GM21367 (cell line): ENCODE data around the gene APBA1.
"Not testable (repeated sequence)": the region's sequence is repeated elsewhere in the genome, so short reads cannot be mapped to it uniquely, and the experiment has no call there.

ENCODE experiments used
- ATAC-seq: cut with Tn5 transposase; IDR thresholded peaks from one replicate; pipeline ENCODE4 v1.9.1; 2021; ENCODE audit not compliant: unreplicated experiment

APBA1 gene

GRCh38 chr9:69609156-69609555, 63.0 kb downstream of the APBA1 start:
- ATAC-seq, result no peak

DNA sequence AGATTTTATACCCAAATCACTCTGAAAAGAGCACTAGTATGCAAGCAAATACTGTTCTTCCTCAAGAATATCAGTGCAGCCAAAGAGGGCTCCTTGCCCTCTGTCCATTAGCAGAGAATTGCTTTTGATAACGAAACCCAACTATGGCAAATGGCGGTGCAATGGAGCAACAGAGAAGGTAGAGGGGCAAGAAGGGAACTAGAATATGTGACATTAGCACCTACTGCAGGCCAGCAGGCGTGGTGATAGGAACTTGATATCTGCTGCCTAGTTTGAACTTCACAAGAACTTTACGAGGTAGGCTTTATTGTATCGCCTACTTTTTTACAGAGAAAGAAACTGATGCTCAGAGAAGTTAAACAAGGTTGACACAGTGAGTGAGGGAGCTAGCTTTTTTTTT, 66.1 kb downstream of the APBA1 start:
- no peak for ATAC-seq

- ATAC-seq, result no peak
These were observed 66.8 kb downstream of the APBA1 start for GRCh38 chr9:69605406-69605805.

- ATAC-seq, result no peak
These were observed 67.5 kb downstream of the APBA1 start for GRCh38 chr9:69604568-69605219.

DNA sequence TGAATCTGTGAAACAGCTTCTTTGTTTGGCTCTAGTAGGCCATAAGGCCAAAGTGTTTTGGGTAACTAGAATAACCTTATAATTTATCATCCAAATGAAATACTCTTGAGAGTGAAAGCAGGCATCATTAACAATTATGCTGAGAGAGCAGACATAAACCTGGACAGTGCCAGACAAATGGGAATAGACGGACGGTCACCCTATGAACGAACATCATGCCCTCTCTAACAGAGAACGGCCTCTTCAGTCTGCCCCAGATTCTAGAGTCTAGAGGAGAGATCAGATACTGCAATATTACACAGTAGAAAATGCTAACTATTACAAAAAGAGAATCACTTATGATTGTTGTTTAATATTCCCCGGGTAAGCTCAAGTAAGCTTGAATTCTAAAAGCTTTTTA, 68.5 kb downstream of the APBA1 start:
- no peak for ATAC-seq

DNA sequence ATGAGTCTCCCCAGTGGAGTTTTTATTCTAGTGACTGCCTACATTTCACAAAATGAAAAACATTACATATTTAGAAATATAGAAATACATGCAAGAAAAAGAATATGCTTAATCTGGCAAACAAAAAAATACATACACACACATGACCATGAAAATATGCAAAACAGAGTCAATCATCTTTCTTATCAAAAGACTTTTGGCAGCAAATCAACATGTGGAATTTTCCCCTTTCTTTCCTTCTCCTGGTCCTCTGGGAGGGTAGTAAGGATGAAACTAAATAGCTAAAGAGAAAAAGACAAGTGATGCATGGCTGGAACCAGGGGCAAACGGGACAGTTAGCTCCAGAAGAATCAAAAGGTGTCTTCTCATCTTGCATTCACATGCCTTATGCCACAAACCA, 69.4 kb downstream of the APBA1 start:
- no peak for ATAC-seq

DNA sequence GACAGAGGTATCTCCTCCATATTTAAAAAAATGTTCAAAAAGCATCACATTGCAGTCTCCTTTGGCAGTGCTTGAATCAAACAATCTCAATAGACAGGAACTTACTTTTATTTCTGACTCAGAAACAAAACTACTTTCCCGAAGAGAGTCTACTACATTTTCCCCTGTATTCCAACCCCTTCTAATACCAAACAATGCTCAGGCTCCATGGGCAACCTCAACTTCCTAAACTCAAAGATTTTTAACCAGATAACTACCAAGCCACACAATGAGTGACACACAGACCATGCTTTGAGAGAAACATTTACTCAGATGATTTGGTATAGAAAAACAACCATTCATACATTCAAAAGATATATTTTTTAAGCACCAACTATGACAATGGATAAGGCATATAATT, 70.5 kb downstream of the APBA1 start:
- ATAC-seq, result no peak

GRCh38 chr9:69600314-69601047, 71.7 kb downstream of the APBA1 start:
- ATAC-seq, result no peak

- no peak for ATAC-seq
These were observed 72.8 kb downstream of the APBA1 start for GRCh38 chr9:69599232-69599971.

GRCh38 chr9:69596906-69597305, 75.3 kb downstream of the APBA1 start:
- not testable (repeated sequence) for ATAC-seq

- no peak for ATAC-seq
These were observed 78.0 kb downstream of the APBA1 start for GRCh38 chr9:69594180-69594579.

GRCh38 chr9:69593756-69594155, 78.4 kb downstream of the APBA1 start:
- no peak for ATAC-seq

DNA sequence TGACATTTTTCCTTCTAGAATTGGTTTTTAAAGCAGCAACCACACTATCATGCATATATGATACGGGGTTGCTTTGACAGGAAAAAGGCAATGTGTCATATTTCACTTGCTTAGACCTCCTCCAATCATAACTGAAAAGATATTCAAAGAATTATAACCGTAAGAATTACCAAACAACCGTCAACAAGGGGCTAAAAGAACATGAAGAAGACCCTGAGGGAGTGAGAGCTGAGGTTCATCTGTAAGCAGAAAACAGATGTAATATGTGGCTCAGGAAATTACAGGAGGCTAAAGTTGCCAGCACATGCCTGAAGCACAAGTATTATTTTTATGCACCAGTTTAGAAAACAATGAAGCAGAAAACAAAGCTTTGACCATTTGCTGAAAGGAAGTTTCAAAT, 78.9 kb downstream of the APBA1 start:
- no peak for ATAC-seq

GRCh38 chr9:69590266-69590665, 81.9 kb downstream of the APBA1 start:
- no peak for ATAC-seq

- no peak for ATAC-seq
These were observed 83.0 kb downstream of the APBA1 start for GRCh38 chr9:69589156-69589555.

GRCh38 chr9:69585571-69585970, 86.6 kb downstream of the APBA1 start:
- ATAC-seq, result no peak

DNA sequence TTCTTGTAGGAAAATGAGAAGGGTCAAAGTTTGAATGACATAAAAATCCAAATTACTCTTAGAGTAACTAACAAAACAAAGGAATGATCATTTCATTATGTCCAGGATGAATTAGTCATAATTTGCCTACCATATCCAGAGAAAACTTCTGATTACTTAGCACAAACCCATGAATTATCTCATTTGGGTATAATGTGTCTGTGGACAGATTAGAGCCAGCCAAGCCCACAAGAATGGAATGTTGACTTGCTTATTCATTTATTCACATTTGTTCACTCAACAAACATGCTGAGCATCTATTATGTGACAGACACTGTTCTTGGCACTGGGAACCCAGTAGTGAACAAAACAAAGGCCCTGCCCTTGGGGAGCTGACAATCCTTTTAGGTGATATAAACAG, 87.4 kb downstream of the APBA1 start:
- ATAC-seq, result no peak

GRCh38 chr9:69583645-69584234, 88.4 kb downstream of the APBA1 start:
- no peak for ATAC-seq

- ATAC-seq, result no peak
These were observed 89.5 kb downstream of the APBA1 start for GRCh38 chr9:69582544-69583297.

DNA sequence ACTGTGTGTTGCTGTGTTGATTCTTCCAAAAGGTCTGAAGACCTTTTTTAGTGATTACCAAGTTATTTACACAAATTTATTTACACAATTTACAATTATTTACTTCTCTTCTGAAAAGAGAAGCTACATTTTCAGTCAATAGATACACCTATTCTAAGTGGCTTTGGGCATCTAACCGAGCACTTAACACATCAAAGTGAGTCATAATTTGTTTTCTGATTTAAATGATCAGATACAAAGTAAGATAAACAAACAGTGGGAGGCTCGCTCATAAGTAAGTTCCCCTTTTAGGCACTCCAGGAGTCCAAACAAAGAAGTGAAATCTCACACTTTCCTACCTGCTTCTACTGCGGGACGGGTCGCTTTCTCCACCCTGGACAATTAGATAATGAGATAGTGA, 90.2 kb downstream of the APBA1 start:
- ATAC-seq, result no peak
